ENCODE data around the gene TMEM107. TPM values are rescaled to one million over a fixed set of nuclear protein-coding genes. Genes with fewer than 3 reads are reported as not detected.

The TMEM107 gene
- total RNA-seq, 2 experiments from 2014 or later, result 33.4 to 35.9 TPM

- TF ChIP-seq, protein P1, sequence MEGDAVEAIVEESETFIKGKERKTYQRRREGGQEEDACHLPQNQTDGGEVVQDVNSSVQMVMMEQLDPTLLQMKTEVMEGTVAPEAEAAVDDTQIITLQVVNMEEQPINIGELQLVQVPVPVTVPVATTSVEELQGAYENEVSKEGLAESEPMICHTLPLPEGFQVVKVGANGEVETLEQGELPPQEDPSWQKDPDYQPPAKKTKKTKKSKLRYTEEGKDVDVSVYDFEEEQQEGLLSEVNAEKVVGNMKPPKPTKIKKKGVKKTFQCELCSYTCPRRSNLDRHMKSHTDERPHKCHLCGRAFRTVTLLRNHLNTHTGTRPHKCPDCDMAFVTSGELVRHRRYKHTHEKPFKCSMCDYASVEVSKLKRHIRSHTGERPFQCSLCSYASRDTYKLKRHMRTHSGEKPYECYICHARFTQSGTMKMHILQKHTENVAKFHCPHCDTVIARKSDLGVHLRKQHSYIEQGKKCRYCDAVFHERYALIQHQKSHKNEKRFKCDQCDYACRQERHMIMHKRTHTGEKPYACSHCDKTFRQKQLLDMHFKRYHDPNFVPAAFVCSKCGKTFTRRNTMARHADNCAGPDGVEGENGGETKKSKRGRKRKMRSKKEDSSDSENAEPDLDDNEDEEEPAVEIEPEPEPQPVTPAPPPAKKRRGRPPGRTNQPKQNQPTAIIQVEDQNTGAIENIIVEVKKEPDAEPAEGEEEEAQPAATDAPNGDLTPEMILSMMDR (IDR thresholded peaks at IDR 0.05), result no peak
- POLR2A ChIA-PET, result interaction anchor here (0.6 to 7.1 kb wide), 14 partner anchors 10 to 177 kb away, joined by 3 to 102 read pairs (median 6); partner anchors contain the start of genes PFAS and VAMP2
- H3K27ac Mint-ChIP-seq, result no peak overlapping the region
- peak; percentile 56 for DNase-seq
- peaks cover 53% of the 10 kb centered on the region for H3K4me1 Mint-ChIP-seq (ENCODE audit: low read depth)
- peak overlapping the region; percentile 97 for H3K4me3 Mint-ChIP-seq
- CTCF ChIA-PET, result interaction anchor here (0.6 to 3.5 kb wide), 9 partner anchors 14 to 176 kb away, joined by 3 to 30 read pairs (median 5); no protein-coding TSS in a partner anchor
- no peaks in the 10 kb centered on the region for H3K9me3 Mint-ChIP-seq
- H3K36me3 Mint-ChIP-seq (ENCODE audit: low read depth), result peaks cover 9% of the 10 kb centered on the region
- intact Hi-C loops (cut with micrococcal nuclease), result loop anchor here (2.0 to 10.0 kb wide), 2 partner anchors 28 to 170 kb away; partner anchors contain the start of genes PER1 and SLC25A35
- no peak for ATAC-seq
- H3K27me3 Mint-ChIP-seq, result peaks cover 34% of the 10 kb centered on the region
Observed at GRCh38 chr17:8124350-8125153, 51.6 kb downstream of the TMEM107 start.

DNA sequence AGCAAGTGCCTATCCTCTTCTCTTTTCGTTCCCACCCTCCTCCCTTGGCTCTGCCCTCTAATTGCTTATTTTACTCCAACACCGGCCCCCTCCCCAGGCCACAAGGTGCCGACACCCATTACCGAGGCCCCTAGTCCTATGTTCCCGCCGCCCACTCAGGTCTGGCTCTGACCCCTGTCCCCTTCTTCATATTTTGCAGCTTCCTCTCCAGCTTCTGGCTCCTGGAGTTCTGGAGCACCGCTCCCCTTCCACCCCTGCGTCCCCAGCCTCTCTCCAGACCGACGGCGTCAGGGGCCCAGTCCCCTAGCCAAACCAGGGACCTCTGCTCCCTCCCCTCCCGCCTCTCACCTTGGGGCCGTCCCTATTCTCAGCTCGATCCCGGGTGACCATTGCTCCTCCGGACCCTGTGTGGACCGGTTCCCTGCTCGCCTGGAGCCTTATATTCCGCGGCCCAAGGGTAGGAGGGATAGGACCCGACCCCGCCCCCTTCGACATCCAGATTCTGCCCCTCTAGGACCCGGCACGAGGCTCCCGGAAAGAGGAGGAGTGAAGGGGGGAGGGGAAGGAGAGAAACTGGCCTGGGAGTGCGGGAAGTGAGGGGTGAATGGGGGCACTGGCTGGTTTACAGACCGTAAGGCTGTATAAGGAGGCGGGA lies 52.4 kb downstream of the TMEM107 start, which contains the start of gene HES7:
Gene HES7 (minus strand): TSS at position 412 of the 655 bp plus-strand sequence. CDS start 22 bp downstream, at position 390.
- POLR2A ChIA-PET, result interaction anchor here (1.0 to 7.1 kb wide), 13 partner anchors 10 to 125 kb away, joined by 3 to 102 read pairs (median 7); partner anchors contain the start of genes PFAS and VAMP2
- CTCF ChIA-PET, result interaction anchor here (0.9 to 3.5 kb wide), 11 partner anchors 13 to 177 kb away, joined by 3 to 30 read pairs (median 5); no protein-coding TSS in a partner anchor
- intact Hi-C loops (cut with micrococcal nuclease), result loop anchor here (2.0 to 10.0 kb wide), 2 partner anchors 29 to 171 kb away; partner anchors contain the start of genes PER1 and SLC25A35
- H3K36me3 Mint-ChIP-seq (ENCODE audit: low read depth), result peaks cover 11% of the 10 kb centered on the region
- H3K4me1 Mint-ChIP-seq (ENCODE audit: low read depth), result peaks cover 53% of the 10 kb centered on the region
- no peak within 1 kb of the TSS for H3K27ac Mint-ChIP-seq
- H3K9me3 Mint-ChIP-seq, result no peaks in the 10 kb centered on the region
- ATAC-seq (no peak), DNase-seq (peak; percentile 29)
- peak within 1 kb of the TSS; percentile 97 for H3K4me3 Mint-ChIP-seq
- TF ChIP-seq, protein P1 (IDR thresholded peaks at IDR 0.05), result no peak
- peaks cover 34% of the 10 kb centered on the region for H3K27me3 Mint-ChIP-seq

- H3K27me3 Mint-ChIP-seq, result peaks cover 34% of the 10 kb centered on the region
- peaks cover 11% of the 10 kb centered on the region for H3K36me3 Mint-ChIP-seq (ENCODE audit: low read depth)
- DNase-seq (peak; percentile 67), ATAC-seq (peak; percentile 3)
- peak overlapping the region; percentile 97 for H3K4me3 Mint-ChIP-seq
- H3K4me1 Mint-ChIP-seq (ENCODE audit: low read depth), result peaks cover 55% of the 10 kb centered on the region
- no peak overlapping the region for H3K27ac Mint-ChIP-seq
- POLR2A ChIA-PET, result interaction anchor here (1.0 to 7.1 kb wide), 14 partner anchors 15 to 126 kb away, joined by 3 to 102 read pairs (median 8); partner anchors contain the start of genes PFAS and VAMP2
- intact Hi-C loops (cut with micrococcal nuclease), result loop anchor here (10.0 kb wide), 1 partner anchor 172 kb away; the partner anchor contains the start of gene SLC25A35
- TF ChIP-seq, protein P1 (IDR thresholded peaks at IDR 0.05), result no peak
- CTCF ChIA-PET, result interaction anchor here (0.6 to 3.5 kb wide), 14 partner anchors 9 to 178 kb away, joined by 3 to 30 read pairs (median 4); partner anchors contain the start of genes AURKB and CTC1
- no peaks in the 10 kb centered on the region for H3K9me3 Mint-ChIP-seq
Observed at GRCh38 chr17:8122924-8123694, 53.1 kb downstream of the TMEM107 start.

Small RNA genes lying within 50 kb of the gene (microRNA-seq; reads per million reads assigned to microRNA genes)
- gene MIR4521 (ENCODE audit: borderline microRNAs expressed, borderline replicate concordance), result 94.2 reads per million, percentile 68 among the genes with 10 or more reads in this experiment
- gene MIR6883 (ENCODE audit: borderline microRNAs expressed, borderline replicate concordance), result not detected

Other genes with a start within 250 kb of the TMEM107 start
- gene KCNAB3, start 246.5 kb downstream of the TMEM107 start, total RNA-seq, result 1 to 10 TPM; 7.2 to 7.6 TPM
- gene TRAPPC1, start 244.4 kb downstream of the TMEM107 start, total RNA-seq, result 100 to 1,000 TPM; 140 to 143 TPM
- 10 to 100 TPM; 48.4 to 54.1 TPM for gene CNTROB, start 244.2 kb downstream of the TMEM107 start, total RNA-seq
- gene GUCY2D, start 173.8 kb downstream of the TMEM107 start, total RNA-seq, result not detected
- under 1 TPM in 1 of 2 experiments, not detected in 1; 0.16 TPM for gene ALOX15B, start 137.3 kb downstream of the TMEM107 start, total RNA-seq
- gene ALOX12B, start 88.7 kb downstream of the TMEM107 start, total RNA-seq, result 1 to 10 TPM; 4.3 to 5.2 TPM
- gene ALOXE3, start 57.9 kb downstream of the TMEM107 start, total RNA-seq, result under 1 TPM in 1 of 2 experiments, not detected in 1; 0.09 TPM
- gene HES7, start 52.3 kb downstream of the TMEM107 start, total RNA-seq, result 1 to 10 TPM; 4.0 to 4.9 TPM
- 100 to 1,000 TPM; 123 to 129 TPM for gene PER1, start 24.0 kb downstream of the TMEM107 start, total RNA-seq
- gene VAMP2, start 13.4 kb downstream of the TMEM107 start, total RNA-seq, result 10 to 100 TPM; 30.0 to 33.7 TPM
- gene BORCS6, start 13.8 kb upstream of the TMEM107 start, total RNA-seq, result 1 to 10 TPM; 5.5 to 6.2 TPM
- gene AURKB, start 34.2 kb upstream of the TMEM107 start, total RNA-seq, result 100 to 1,000 TPM; 170 to 174 TPM
- 10 to 100 TPM; 53.0 to 60.3 TPM for gene CTC1, start 71.7 kb upstream of the TMEM107 start, total RNA-seq
- gene PFAS, start 72.9 kb upstream of the TMEM107 start, total RNA-seq, result 100 to 1,000 TPM; 152 to 157 TPM
- gene RANGRF, start 112.3 kb upstream of the TMEM107 start, total RNA-seq, result 10 to 100 TPM; 44.1 to 47.8 TPM
- gene SLC25A35, start 119.0 kb upstream of the TMEM107 start, total RNA-seq, result 1 to 10 TPM; 2.1 to 3.0 TPM
- not detected for gene ARHGEF15, start 133.9 kb upstream of the TMEM107 start, total RNA-seq
- gene ODF4, start 163.5 kb upstream of the TMEM107 start, total RNA-seq, result not detected
- gene RPL26, start 206.8 kb upstream of the TMEM107 start, total RNA-seq, result 1,000 to 10,000 TPM; 3,141 to 3,176 TPM
- under 1 TPM; 0.11 TPM for gene RNF222, start 221.4 kb upstream of the TMEM107 start, total RNA-seq

Measured in activated CD8-positive, alpha-beta T cell treated with anti-CD3 and anti-CD28 coated beads for 36 hours (primary cell).